22Rv1 (cell line): ENCODE data around the gene TSPAN5.

Experiments used
- ZFX ChIP-seq: fragments of 450-650 bp; IDR thresholded peaks from 2 replicates; pipeline ENCODE4 v1.6.1; 2017; ENCODE audit warnings: antibody characterized with exemption, borderline replicate concordance
- TF ChIP-seq, protein P1 (sequence below): fragments of 450-650 bp; IDR thresholded peaks from 2 replicates; pipeline ENCODE4 v1.5.1; 2017; ENCODE audit warnings: mild to moderate bottlenecking

DNA sequence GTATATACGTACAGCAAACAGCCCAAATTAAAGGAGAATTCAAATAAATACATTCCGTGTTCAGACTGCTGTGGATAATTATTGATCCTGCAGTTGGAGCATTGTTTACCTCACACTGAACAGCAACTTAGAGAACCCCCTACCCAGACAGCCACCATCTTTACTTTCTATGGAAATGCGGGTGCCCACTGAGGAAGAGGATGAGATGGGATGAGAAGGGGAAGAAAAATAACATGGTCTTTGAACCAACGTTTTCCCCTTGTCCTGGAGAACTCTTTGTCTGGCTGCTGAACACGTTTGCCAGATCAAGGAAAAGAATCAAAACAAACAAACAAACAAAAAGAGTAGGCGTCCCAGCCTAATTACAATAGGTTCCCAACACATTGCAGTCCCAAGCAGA, 1.5 kb downstream of the TSPAN5 start:
- TF ChIP-seq, protein P1, sequence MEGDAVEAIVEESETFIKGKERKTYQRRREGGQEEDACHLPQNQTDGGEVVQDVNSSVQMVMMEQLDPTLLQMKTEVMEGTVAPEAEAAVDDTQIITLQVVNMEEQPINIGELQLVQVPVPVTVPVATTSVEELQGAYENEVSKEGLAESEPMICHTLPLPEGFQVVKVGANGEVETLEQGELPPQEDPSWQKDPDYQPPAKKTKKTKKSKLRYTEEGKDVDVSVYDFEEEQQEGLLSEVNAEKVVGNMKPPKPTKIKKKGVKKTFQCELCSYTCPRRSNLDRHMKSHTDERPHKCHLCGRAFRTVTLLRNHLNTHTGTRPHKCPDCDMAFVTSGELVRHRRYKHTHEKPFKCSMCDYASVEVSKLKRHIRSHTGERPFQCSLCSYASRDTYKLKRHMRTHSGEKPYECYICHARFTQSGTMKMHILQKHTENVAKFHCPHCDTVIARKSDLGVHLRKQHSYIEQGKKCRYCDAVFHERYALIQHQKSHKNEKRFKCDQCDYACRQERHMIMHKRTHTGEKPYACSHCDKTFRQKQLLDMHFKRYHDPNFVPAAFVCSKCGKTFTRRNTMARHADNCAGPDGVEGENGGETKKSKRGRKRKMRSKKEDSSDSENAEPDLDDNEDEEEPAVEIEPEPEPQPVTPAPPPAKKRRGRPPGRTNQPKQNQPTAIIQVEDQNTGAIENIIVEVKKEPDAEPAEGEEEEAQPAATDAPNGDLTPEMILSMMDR, result no peak
- no peak for TF ChIP-seq ZFX
